IgD-negative memory B cell (primary cell): ENCODE measurements around the gene NCOA6. TPM values are rescaled to one million over a fixed set of nuclear protein-coding genes. Genes with fewer than 3 reads are reported as not detected.

Source experiments
- H3K27ac Mint-ChIP-seq, 3 donors: one replicate each; pipeline ENCODE4 v1.8.0; 2020 to 2022; ENCODE audit warnings: mild to moderate bottlenecking in 3 of 3, mixed read lengths in 3 of 3, moderate library complexity in 1 of 3
- H3K27me3 Mint-ChIP-seq: one replicate; pipeline ENCODE4 v1.8.0; 2021; ENCODE audit warnings: mixed read lengths
- H3K36me3 Mint-ChIP-seq: one replicate; pipeline ENCODE4 v1.8.0; 2020; ENCODE audit warnings: mild to moderate bottlenecking, mixed read lengths
- H3K4me1 Mint-ChIP-seq, 3 donors: one replicate each; pipeline ENCODE4 v1.8.0; 2020 to 2022; ENCODE audit warnings: mixed read lengths in 3 of 3, mild to moderate bottlenecking in 1 of 3
- H3K4me3 Mint-ChIP-seq, 4 donors: one replicate each; pipeline ENCODE4 v1.8.0; 2020 to 2022; ENCODE audit warnings: mild to moderate bottlenecking in 4 of 4, mixed read lengths in 4 of 4, moderate library complexity in 3 of 4
- H3K9me3 Mint-ChIP-seq, 3 donors: one replicate each; pipeline ENCODE4 v1.8.0; 2020 to 2021; ENCODE audit warnings: mixed read lengths in 3 of 3, mild to moderate bottlenecking in 1 of 3
- polyA plus RNA-seq: library from polyadenylated mRNA; unstranded; fragments of 300-500 nt; fragmentation: Illumina TruSeq; gene quantifications from one replicate; pipeline ENCODE4 v1.2.3, GENCODE V29; 2021

The NCOA6 gene
- polyA plus RNA-seq, 1 donor from 2014 or later = 10.8 TPM

GRCh38 chr20:34850969-34851368, 25.5 kb upstream of the NCOA6 start:
- Mint-ChIP-seq H3K36me3 (peaks cover 1% of the 10 kb centered on the region), H3K27me3 (peaks cover 2% of the 10 kb centered on the region), H3K4me3 (no peak overlapping the region), H3K27ac (no peak overlapping the region), H3K4me1 (peaks cover 0 to 4% (median 0%) of the 10 kb centered on the region in 3 donors), H3K9me3 (no peaks in the 10 kb centered on the region)

DNA sequence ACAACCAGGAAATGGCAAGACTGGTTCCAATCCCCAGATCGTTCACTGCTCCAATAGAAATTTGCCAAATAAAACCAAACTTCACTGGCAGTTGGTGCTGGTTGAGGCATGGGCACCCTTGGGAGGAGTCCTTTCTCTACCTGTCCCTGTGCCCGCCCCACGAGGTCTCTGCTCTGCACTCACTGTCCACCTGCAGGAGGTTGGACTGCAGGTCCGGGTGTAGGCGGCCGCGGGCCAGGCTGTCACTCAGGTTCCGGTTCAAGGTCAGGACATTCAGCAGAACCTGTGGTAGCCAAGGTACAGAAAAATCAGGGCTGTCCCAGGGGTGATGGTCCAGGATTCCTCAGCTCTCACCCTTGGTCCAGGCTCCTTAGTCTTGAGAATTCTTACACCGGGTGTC, 24.3 kb upstream of the NCOA6 start:
- H3K27ac Mint-ChIP-seq = no peak overlapping the region
- H3K36me3 Mint-ChIP-seq = peaks cover 1% of the 10 kb centered on the region
- no peak overlapping the region for H3K4me3 Mint-ChIP-seq
- peaks cover 2% of the 10 kb centered on the region for H3K27me3 Mint-ChIP-seq
- H3K9me3 Mint-ChIP-seq = no peaks in the 10 kb centered on the region
- H3K4me1 Mint-ChIP-seq = peaks cover 0 to 4% (median 0%) of the 10 kb centered on the region in 3 donors

DNA sequence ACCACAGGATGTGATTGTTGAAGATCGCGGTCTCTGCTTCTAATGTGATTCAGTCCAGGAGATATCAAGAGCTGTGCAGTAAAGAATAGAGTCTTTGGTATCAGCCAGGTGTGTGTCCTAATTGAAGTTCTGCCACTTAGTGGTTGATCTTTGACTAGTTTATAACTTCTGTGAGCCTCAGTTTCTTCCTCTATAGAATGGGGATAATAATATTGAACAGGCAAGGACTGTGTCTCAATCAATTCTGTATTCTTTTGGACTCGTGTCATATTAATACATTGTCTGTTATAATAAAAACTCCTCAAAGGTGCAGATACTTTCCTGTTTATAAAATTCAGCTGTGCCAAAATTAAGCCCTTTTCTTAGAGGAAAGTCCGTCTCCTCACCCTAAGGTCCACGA, 23.1 kb upstream of the NCOA6 start:
- Mint-ChIP-seq H3K27ac (no peak overlapping the region), H3K9me3 (no peaks in the 10 kb centered on the region), H3K4me3 (no peak overlapping the region), H3K27me3 (peaks cover 2% of the 10 kb centered on the region), H3K36me3 (peaks cover 1% of the 10 kb centered on the region), H3K4me1 (peaks cover 0 to 4% (median 0%) of the 10 kb centered on the region in 3 donors)

- Mint-ChIP-seq H3K9me3 (no peaks in the 10 kb centered on the region), H3K36me3 (no peaks in the 10 kb centered on the region), H3K27me3 (peaks cover 6% of the 10 kb centered on the region), H3K4me3 (no peak overlapping the region), H3K4me1 (peaks cover 0 to 2% (median 0%) of the 10 kb centered on the region in 3 donors), H3K27ac (no peak overlapping the region)
These were observed 18.0 kb upstream of the NCOA6 start for GRCh38 chr20:34843421-34843820.

GRCh38 chr20:34842143-34842542, 16.7 kb upstream of the NCOA6 start:
- peaks cover 0 to 2% (median 0%) of the 10 kb centered on the region in 3 donors for H3K4me1 Mint-ChIP-seq
- peaks cover 4% of the 10 kb centered on the region for H3K27me3 Mint-ChIP-seq
- H3K27ac Mint-ChIP-seq = no peak overlapping the region
- H3K36me3 Mint-ChIP-seq = no peaks in the 10 kb centered on the region
- no peaks in the 10 kb centered on the region for H3K9me3 Mint-ChIP-seq
- no peak overlapping the region for H3K4me3 Mint-ChIP-seq

GRCh38 chr20:34834459-34834893, 9.0 kb upstream of the NCOA6 start:
- Mint-ChIP-seq H3K27me3 (peaks cover 2% of the 10 kb centered on the region), H3K36me3 (no peaks in the 10 kb centered on the region), H3K4me3 (peak overlapping the region in 1 of 4 donors; percentile 54), H3K4me1 (peaks cover 2 to 6% (median 3%) of the 10 kb centered on the region in 3 donors), H3K9me3 (peaks cover 0 to 2% (median 0%) of the 10 kb centered on the region in 3 donors), H3K27ac (peak overlapping the region in 2 of 3 donors; percentile 67 to 71)

GRCh38 chr20:34831936-34832335, 6.5 kb upstream of the NCOA6 start:
- Mint-ChIP-seq H3K4me1 (peaks cover 2 to 10% (median 5%) of the 10 kb centered on the region in 3 donors), H3K36me3 (no peaks in the 10 kb centered on the region), H3K27me3 (peaks cover 4% of the 10 kb centered on the region), H3K4me3 (no peak overlapping the region), H3K27ac (no peak overlapping the region), H3K9me3 (peaks cover 0 to 2% (median 0%) of the 10 kb centered on the region in 3 donors)

DNA sequence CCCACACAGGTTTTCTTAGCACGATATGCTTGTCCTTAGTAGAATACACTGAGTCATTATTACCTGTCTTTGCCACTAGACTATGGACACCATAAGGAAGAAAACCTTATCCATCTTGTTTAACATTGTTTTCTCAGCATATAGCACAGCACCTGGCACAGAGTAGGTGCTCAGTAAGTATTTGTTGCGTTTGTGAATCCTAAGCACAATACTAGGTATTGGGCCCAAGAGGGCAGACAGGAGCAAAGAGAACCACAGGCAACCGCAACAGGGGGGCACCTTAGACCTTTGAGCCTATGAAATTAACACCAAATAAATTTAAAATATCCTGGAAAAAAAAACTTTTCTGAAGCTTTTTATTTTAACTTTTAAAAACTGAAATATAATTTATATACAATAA, 3.7 kb upstream of the NCOA6 start:
- peaks cover 2% of the 10 kb centered on the region for H3K27me3 Mint-ChIP-seq
- peak overlapping the region in 1 of 3 donors; percentile 25 for H3K27ac Mint-ChIP-seq
- H3K4me3 Mint-ChIP-seq = peak overlapping the region in 1 of 4 donors; percentile 57
- H3K9me3 Mint-ChIP-seq = peaks cover 0 to 2% (median 0%) of the 10 kb centered on the region in 3 donors
- no peaks in the 10 kb centered on the region for H3K36me3 Mint-ChIP-seq
- peaks cover 8 to 16% (median 15%) of the 10 kb centered on the region in 3 donors for H3K4me1 Mint-ChIP-seq

DNA sequence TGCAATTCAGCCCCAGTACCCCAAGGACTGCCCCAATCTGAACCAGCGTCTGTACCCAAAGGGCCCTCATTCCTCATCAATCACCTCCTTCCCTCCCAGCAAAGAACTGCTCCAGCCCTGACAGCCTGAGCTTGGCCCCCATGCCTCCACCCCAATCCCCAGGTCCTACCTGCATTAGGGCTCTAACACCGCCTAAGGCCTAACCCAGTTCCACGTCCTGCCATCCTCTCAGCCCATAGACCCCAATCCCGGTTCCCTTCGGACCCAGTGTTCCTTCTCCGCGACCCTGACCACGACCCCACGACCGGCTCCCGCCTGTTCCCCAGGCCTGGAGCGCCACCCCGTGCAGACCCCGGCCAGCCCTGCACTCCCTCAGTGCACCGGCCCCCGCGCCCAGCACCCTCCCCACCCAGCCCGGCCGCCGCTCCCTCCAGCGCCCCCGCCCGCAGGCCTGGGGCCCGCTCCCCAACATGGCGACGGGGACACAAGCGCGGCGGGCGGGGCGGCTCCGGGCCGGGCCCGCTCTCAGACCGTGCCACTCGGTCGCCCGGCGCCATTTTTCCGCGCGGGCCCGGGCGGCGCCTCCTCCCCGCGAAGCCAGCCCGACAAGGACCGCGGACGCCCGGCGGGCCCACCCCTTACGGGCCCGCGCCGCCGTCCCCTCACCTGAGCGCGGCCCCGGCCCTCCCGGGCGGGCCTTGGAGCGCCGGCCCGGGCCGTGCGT, 483 bp downstream of the NCOA6 start:
- Mint-ChIP-seq H3K27me3 (peaks cover 2% of the 10 kb centered on the region), H3K9me3 (no peaks in the 10 kb centered on the region), H3K27ac (peak overlapping the region; percentile 86 to 95 (median 88)), H3K4me1 (peaks cover 27 to 34% (median 31%) of the 10 kb centered on the region in 3 donors), H3K36me3 (peaks cover 2% of the 10 kb centered on the region), H3K4me3 (peak overlapping the region; percentile 85 to 95 (median 92))

DNA sequence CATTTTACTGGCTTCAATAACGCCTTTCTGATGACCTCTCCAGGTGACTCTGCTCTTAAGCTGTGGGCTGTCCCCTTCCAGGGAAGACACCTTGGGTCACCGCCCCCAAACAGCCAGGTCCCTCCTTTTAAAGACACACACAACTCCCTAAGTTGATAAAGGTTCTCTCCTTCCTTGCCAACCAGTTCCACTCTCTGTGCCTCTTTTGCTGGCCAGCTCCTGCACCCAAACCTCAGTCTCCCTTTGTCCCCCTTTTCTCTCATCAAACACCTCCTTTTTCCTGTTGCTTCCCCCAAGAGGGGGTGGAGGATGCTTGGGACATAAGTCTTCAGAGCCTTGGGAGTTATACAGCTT, 1.0 kb downstream of the NCOA6 start:
- Mint-ChIP-seq H3K4me1 (peaks cover 26 to 34% (median 34%) of the 10 kb centered on the region in 3 donors), H3K4me3 (peak overlapping the region; percentile 85 to 95 (median 92)), H3K27ac (peak overlapping the region; percentile 86 to 95 (median 88)), H3K27me3 (peaks cover 2% of the 10 kb centered on the region), H3K36me3 (peaks cover 2% of the 10 kb centered on the region), H3K9me3 (no peaks in the 10 kb centered on the region)

DNA sequence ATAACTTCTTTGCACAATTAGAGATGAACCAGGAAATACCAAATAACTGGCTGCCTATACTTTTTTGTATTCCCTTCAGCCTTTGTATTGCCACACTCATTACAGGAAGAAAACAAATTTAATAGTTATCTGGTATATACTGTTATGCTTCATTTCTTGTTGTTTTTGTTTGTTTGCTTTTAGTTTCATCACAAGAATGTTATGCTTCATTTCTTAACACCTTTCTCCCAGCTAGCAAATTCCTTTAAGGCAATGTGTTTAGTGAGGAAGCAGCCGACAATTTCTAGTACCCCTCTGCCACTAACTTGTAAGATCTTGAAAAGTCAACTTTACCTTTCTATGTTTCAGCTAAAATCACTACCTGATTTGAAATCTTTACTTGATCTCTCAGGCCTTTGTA, 1.4 kb downstream of the NCOA6 start:
- Mint-ChIP-seq H3K27ac (peak overlapping the region; percentile 86 to 95 (median 88)), H3K36me3 (peaks cover 2% of the 10 kb centered on the region), H3K9me3 (no peaks in the 10 kb centered on the region), H3K4me1 (peaks cover 24 to 34% (median 34%) of the 10 kb centered on the region in 3 donors), H3K27me3 (peaks cover 2% of the 10 kb centered on the region), H3K4me3 (peak overlapping the region; percentile 85 to 95 (median 92))

GRCh38 chr20:34820805-34821578, 4.5 kb downstream of the NCOA6 start:
- H3K4me3 Mint-ChIP-seq = peak overlapping the region in 1 of 4 donors; percentile 59

DNA sequence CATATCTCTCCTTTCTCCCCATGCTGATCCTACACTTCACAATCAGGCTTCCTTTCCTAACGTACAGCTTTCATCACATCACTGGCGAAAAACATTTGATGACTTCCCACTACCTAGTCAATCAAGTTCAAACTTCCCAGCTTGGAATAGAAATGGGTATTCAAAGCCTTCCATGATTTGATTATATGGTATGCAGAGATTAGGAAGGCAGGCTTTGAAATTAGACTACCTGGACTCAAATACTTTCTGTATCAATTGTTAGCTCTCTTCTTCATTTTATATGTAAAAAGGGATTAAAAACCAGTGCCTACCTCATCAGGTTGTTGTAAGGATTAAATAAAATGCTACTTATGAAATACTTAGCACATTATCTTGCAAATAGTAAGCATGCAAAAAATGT, 7.7 kb downstream of the NCOA6 start:
- Mint-ChIP-seq H3K36me3 (peaks cover 3% of the 10 kb centered on the region), H3K4me1 (peaks cover 25 to 38% (median 26%) of the 10 kb centered on the region in 3 donors), H3K4me3 (no peak overlapping the region), H3K27ac (peak overlapping the region in 1 of 3 donors; percentile 69), H3K9me3 (no peaks in the 10 kb centered on the region), H3K27me3 (no peaks in the 10 kb centered on the region)

More at GRCh38 chr20:34820805-34821578, 4.5 kb downstream of the NCOA6 start:
- Mint-ChIP-seq H3K9me3 (no peaks in the 10 kb centered on the region), H3K27ac (no peak overlapping the region), H3K27me3 (no peaks in the 10 kb centered on the region), H3K36me3 (peaks cover 2% of the 10 kb centered on the region), H3K4me1 (peaks cover 33 to 42% (median 37%) of the 10 kb centered on the region in 3 donors)

GRCh38 chr20:34817072-34817471, 8.4 kb downstream of the NCOA6 start:
- Mint-ChIP-seq H3K27ac (no peak overlapping the region), H3K9me3 (no peaks in the 10 kb centered on the region), H3K36me3 (peaks cover 3% of the 10 kb centered on the region), H3K4me1 (peaks cover 20 to 33% (median 25%) of the 10 kb centered on the region in 3 donors), H3K4me3 (no peak overlapping the region), H3K27me3 (no peaks in the 10 kb centered on the region)

DNA sequence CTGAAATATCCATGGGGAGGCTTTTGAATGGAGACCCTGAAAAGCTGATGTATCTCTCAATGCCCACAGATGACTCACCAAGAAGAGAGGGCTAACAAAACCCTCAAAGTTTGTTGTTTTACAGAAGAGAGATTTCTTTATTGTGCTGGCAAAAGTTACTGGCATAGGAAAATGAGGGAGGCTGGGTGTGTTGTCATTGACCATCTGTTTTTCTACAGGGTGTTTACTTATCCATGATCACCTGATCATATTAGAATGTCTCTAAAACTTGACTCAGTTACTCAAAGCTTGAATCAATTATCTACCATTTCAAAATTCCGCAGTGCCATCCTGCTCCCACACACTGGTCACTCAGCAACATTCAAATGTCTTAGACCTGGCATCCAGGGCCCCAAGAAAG, 9.8 kb downstream of the NCOA6 start:
- Mint-ChIP-seq H3K36me3 (peaks cover 1% of the 10 kb centered on the region), H3K27ac (peak overlapping the region in 1 of 3 donors; percentile 20), H3K27me3 (no peaks in the 10 kb centered on the region), H3K9me3 (no peaks in the 10 kb centered on the region), H3K4me3 (no peak overlapping the region), H3K4me1 (peaks cover 10 to 26% (median 15%) of the 10 kb centered on the region in 3 donors)
